ENCODE data around the gene CPNE4. TPM values are rescaled to one million over a fixed set of nuclear protein-coding genes. Genes with fewer than 3 reads are reported as not detected.

Gene CPNE4
- total RNA-seq, 4 donors from 2014 or later, result 0.79 TPM; not detected in 3

DNA sequence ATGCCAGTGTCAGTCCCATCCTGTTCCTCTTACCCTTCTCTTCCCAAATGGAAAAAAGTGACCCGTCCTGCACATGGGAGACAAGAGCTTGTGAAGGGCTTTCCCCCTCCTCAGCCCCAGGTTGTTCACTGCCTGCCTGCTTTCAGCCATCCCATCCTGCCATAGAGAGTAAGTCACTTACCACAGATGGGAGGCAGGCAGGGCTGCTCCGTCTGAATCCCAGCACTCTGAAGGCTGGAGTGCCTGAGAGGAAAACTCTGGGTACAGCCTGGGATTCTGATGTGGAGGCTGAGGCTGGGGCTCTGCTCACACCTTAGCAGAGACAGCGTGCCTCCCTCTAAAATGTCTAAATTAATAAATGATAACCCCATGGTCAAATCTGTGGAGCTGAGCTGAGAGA is 14.8 kb downstream of the CPNE4 start:
- DNase-seq (ENCODE audit: low spot score), result no peak
- no peak for ATAC-seq (ENCODE audit: low FRiP score)
- TF ChIP-seq CTCF (IDR thresholded peaks at IDR 0.05), result no peak

GRCh38 chr3:132017137-132017536 is 17.7 kb downstream of the CPNE4 start:
- no peak for ATAC-seq (ENCODE audit: low FRiP score)
- DNase-seq (ENCODE audit: low spot score), result no peak
- no peak for TF ChIP-seq CTCF (IDR thresholded peaks at IDR 0.05)

DNA sequence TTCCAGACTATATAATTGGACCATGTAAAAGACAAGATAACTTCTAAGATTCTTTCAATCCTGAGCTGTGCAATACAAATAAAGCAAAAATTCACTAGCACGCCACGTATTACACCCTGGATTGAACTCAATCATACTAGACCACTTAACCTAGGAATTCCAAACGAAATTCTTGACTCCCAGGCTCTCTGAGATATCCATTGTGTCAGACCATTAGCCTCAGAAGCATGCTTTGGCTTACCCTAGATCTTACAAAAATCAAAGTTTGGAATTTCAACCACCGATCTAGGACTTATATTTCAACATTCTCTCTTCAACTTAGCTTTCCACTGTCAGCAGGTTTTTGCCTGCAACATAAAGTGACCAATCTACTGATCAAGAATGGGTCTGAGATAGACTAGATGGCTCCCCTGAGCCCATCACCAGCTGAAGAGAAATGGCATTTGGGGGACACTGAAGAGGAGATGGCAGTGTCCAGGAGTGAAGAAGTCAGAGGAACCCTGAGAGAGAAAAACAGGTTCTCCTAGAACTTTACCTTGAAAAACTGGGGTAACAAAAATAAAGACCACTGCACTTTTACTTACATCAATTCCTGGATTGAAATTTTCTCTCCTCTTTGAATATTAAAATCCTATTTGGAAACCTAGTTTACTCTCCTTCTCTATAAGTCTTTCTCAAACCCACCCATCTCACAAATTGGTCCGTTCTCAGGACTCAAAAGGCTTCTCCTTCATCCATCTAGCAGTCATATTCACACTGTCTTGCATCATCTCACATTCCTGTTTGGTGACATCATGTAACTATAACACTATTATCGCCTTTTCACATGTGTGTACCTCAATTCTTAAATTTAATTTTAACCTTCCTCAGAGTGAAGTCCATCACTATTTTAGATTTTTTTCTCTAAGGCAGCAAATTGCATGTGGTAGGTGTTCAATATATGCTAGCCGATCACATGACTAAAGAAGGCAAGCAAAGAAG is 18.5 kb downstream of the CPNE4 start:
- ATAC-seq (ENCODE audit: low FRiP score), result no peak
- no peak for TF ChIP-seq CTCF (IDR thresholded peaks at IDR 0.05)

GRCh38 chr3:132014105-132014504 is 20.7 kb downstream of the CPNE4 start:
- DNase-seq (ENCODE audit: low spot score) (no peak), ATAC-seq (ENCODE audit: low FRiP score) (no peak)
- TF ChIP-seq CTCF (IDR thresholded peaks at IDR 0.05), result no peak

More for the DNA sequence above, 18.5 kb downstream of the CPNE4 start:
- no peak for DNase-seq (ENCODE audit: low spot score)

DNA sequence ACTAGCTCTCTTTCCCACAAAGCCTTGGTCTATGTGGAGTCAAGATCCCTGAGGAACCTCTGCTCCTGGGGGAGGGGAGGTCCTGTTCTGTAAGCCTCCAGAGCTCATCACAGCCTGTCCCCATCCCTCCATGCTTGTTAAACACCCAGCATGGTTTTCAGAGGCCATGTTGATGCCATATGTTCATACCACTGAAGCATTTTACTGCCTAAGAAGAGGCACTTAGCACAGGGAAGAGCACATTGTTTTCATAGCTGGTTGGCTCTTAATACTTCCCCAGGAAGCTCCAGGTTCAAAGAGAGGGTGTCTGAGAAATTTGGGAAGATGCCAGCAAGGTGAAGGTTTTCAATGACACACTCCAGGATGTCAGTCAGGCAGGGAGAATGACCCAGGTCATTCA is 25.6 kb downstream of the CPNE4 start:
- DNase-seq (ENCODE audit: low spot score), result no peak
- no peak for ATAC-seq (ENCODE audit: low FRiP score)
- no peak for TF ChIP-seq CTCF (IDR thresholded peaks at IDR 0.05)

- ATAC-seq (ENCODE audit: low FRiP score) (no peak), DNase-seq (ENCODE audit: low spot score) (no peak)
- no peak for TF ChIP-seq CTCF (IDR thresholded peaks at IDR 0.05)
These were observed 26.0 kb downstream of the CPNE4 start for GRCh38 chr3:132008837-132009236.

DNA sequence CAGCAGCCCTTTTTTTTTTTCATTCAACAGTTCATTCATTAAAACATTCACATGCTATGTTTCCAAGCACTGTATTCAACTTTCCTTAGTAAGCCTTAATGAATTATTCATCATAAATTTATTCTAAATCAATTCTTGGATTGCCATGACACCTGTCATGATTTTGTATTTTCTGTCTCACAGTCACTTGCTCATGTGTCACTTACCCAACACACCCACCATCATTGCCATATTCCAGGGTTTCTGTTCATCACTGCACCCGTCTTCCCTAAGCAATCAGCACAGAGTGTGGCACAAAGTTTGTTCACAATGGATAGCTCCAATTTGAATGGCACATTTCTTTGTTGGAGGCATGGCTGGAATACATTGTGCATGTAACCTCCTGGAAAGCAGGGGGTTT is 27.2 kb downstream of the CPNE4 start:
- no peak for TF ChIP-seq CTCF (IDR thresholded peaks at IDR 0.05)
- no peak for ATAC-seq (ENCODE audit: low FRiP score)

More for the DNA sequence above, 27.2 kb downstream of the CPNE4 start:
- DNase-seq (ENCODE audit: low spot score), result no peak
